GM15510 (cell line): ENCODE data around the gene MYBPH.

Source experiments
- POLR2A ChIP-seq: IDR thresholded peaks from 3 replicates; pipeline ENCODE4 v1.6.1; 2011; ENCODE audit warnings: borderline replicate concordance; ENCODE audit not compliant: insufficient read length; ENCODE audit errors: extremely low read depth

The MYBPH gene

GRCh38 chr1:203127666-203128430 is 47.8 kb downstream of the MYBPH start, which contains the start of gene ADORA1:
Gene ADORA1 (plus strand): TSS chr1:203127726. CDS start chr1:203128842, 1,116 bp downstream.
- no peak for TF ChIP-seq POLR2A

- TF ChIP-seq POLR2A, result no peak
These were observed 48.6 kb downstream of the MYBPH start for GRCh38 chr1:203126866-203127665.

- no peak for TF ChIP-seq POLR2A
These were observed 49.3 kb downstream of the MYBPH start for GRCh38 chr1:203126151-203126865.

- TF ChIP-seq POLR2A, result no peak
These were observed 50.9 kb downstream of the MYBPH start for GRCh38 chr1:203124546-203125317.

GRCh38 chr1:203124011-203124410 is 51.6 kb downstream of the MYBPH start:
- no peak for TF ChIP-seq POLR2A

GRCh38 chr1:203122159-203122558 is 53.5 kb downstream of the MYBPH start:
- TF ChIP-seq POLR2A, result no peak

- TF ChIP-seq POLR2A, result no peak
These were observed 54.2 kb downstream of the MYBPH start for GRCh38 chr1:203121186-203122015.

GRCh38 chr1:203120325-203121153 is 55.1 kb downstream of the MYBPH start:
- TF ChIP-seq POLR2A, result no peak
